HEK293 (cell line): ENCODE data around the gene NELL2.

ENCODE experiments used
- CTCF ChIA-PET: fragments of 350-600 bp; formaldehyde crosslinking; extraction: SDS; loops from one replicate; lab custom pipeline; 2021; ENCODE audit warnings: antibody characterized with exemption; lab: Yijun Ruan, JAX
- POLR2A ChIA-PET: fragments of 300-600 bp; formaldehyde crosslinking; extraction: SDS; loops from one replicate; lab custom pipeline; 2020; ENCODE audit warnings: antibody characterized with exemption, inconsistent platforms; lab: Yijun Ruan, JAX
- H3K27ac ChIP-seq: fragments of 200-500 bp; sonication (Bioruptor generic); 2 replicates; pipeline ENCODE4 v1.5.1; 2014; ENCODE audit warnings: low read depth, low read length, control low read depth, inconsistent platforms; ENCODE audit errors: extremely low read depth
- H3K36me3 ChIP-seq, 2 experiments: fragments of 200-500 bp in 1 of 2; sonication (Bioruptor generic) in 1 of 2; 1 replicate in 1 of 2; 2 replicates in 1 of 2; pipeline ENCODE4 v1.5.1; 2014 to 2017; ENCODE audit warnings: inconsistent platforms in 2 of 2, low read length in 2 of 2; ENCODE audit not compliant: control insufficient read depth in 2 of 2, insufficient read depth in 1 of 2
- H3K4me1 ChIP-seq: fragments of 200-500 bp; sonication (Bioruptor generic); 2 replicates; pipeline ENCODE4 v1.5.1; 2014; ENCODE audit warnings: mild to moderate bottlenecking, low read length, inconsistent platforms; ENCODE audit not compliant: control insufficient read depth, insufficient read depth
- H3K4me3 ChIP-seq: 2 replicates; pipeline ENCODE4 v1.5.1; 2011; ENCODE audit warnings: low read depth, mild to moderate bottlenecking, control low read depth, low read length, moderate library complexity
- H3K9me3 ChIP-seq: fragments of 200-500 bp; sonication (Bioruptor generic); 2 replicates; pipeline ENCODE4 v1.5.1; 2014; ENCODE audit warnings: low read depth, low read length, inconsistent platforms; ENCODE audit not compliant: control insufficient read depth, insufficient read depth
- GLI4 ChIP-seq: fragments of 450-650 bp; formaldehyde crosslinking; IDR thresholded peaks from 2 replicates; pipeline ENCODE4 v1.5.1; 2016; ENCODE audit warnings: missing biosample characterization, missing genetic modification characterization
- INSM2 ChIP-seq: fragments of 450-650 bp; formaldehyde crosslinking; IDR thresholded peaks from 2 replicates; pipeline ENCODE4 v1.5.1; 2016; ENCODE audit warnings: missing biosample characterization, missing genetic modification characterization
- KLF10 ChIP-seq: fragments of 450-650 bp; IDR thresholded peaks from 2 replicates; pipeline ENCODE4 v1.5.1; 2018; ENCODE audit warnings: missing biosample characterization, mild to moderate bottlenecking, missing genetic modification characterization
- SCRT2 ChIP-seq: fragments of 450-650 bp; formaldehyde crosslinking; IDR thresholded peaks from 2 replicates; pipeline ENCODE4 v1.5.1; 2016; ENCODE audit warnings: missing biosample characterization, missing genetic modification characterization
- SETDB1 ChIP-seq: IDR thresholded peaks from one replicate; pipeline ENCODE4 v1.6.1; 2017; ENCODE audit warnings: mild to moderate bottlenecking, low read length, moderate library complexity, mixed read lengths; ENCODE audit not compliant: insufficient read length
- ZBTB17 ChIP-seq: fragments of 450-650 bp; formaldehyde crosslinking; IDR thresholded peaks from 2 replicates; pipeline ENCODE4 v1.5.1; 2016; ENCODE audit warnings: missing biosample characterization, missing genetic modification characterization
- ZBTB21 ChIP-seq: fragments of 450-650 bp; formaldehyde crosslinking; IDR thresholded peaks from 2 replicates; pipeline ENCODE4 v1.5.1; 2017; ENCODE audit warnings: missing biosample characterization, missing genetic modification characterization
- ZNF148 ChIP-seq: fragments of 450-650 bp; formaldehyde crosslinking; IDR thresholded peaks from 2 replicates; pipeline ENCODE4 v1.5.0; 2017; ENCODE audit warnings: missing biosample characterization, missing genetic modification characterization, borderline replicate concordance
- ZNF202 ChIP-seq: fragments of 450-650 bp; formaldehyde crosslinking; IDR thresholded peaks from 2 replicates; pipeline ENCODE4 v1.5.1; 2016; ENCODE audit warnings: missing biosample characterization, missing genetic modification characterization, borderline replicate concordance
- ZNF221 ChIP-seq: fragments of 450-650 bp; formaldehyde crosslinking; IDR thresholded peaks from 2 replicates; pipeline ENCODE4 v1.5.1; 2017; ENCODE audit warnings: missing biosample characterization, missing genetic modification characterization, borderline replicate concordance
- ZNF280C ChIP-seq: fragments of 450-650 bp; formaldehyde crosslinking; IDR thresholded peaks from 2 replicates; pipeline ENCODE4 v1.5.1; 2016; ENCODE audit warnings: missing biosample characterization, missing genetic modification characterization
- ZNF280D ChIP-seq: fragments of 450-650 bp; formaldehyde crosslinking; IDR thresholded peaks from 2 replicates; pipeline ENCODE4 v1.5.1; 2016; ENCODE audit warnings: missing biosample characterization, missing genetic modification characterization
- ZNF37A ChIP-seq: fragments of 450-650 bp; IDR thresholded peaks from 2 replicates; pipeline ENCODE4 v1.5.1; 2018; ENCODE audit warnings: missing biosample characterization, missing genetic modification characterization
- ZNF433 ChIP-seq: fragments of 450-650 bp; formaldehyde crosslinking; IDR thresholded peaks from 2 replicates; pipeline ENCODE4 v1.5.1; 2016; ENCODE audit warnings: missing biosample characterization, missing genetic modification characterization, low read depth
- ZNF513 ChIP-seq: fragments of 450-650 bp; IDR thresholded peaks from 2 replicates; pipeline ENCODE4 v1.5.1; 2018; ENCODE audit warnings: missing biosample characterization, missing genetic modification characterization
- ZNF561 ChIP-seq: fragments of 450-650 bp; IDR thresholded peaks from 2 replicates; pipeline ENCODE4 v1.5.1; 2018; ENCODE audit warnings: missing biosample characterization, missing genetic modification characterization, borderline replicate concordance
- ZNF629 ChIP-seq: fragments of 450-650 bp; formaldehyde crosslinking; IDR thresholded peaks from 2 replicates; pipeline ENCODE4 v1.5.1; 2017; ENCODE audit warnings: missing biosample characterization, missing genetic modification characterization
- ZNF660 ChIP-seq: fragments of 450-650 bp; IDR thresholded peaks from 2 replicates; pipeline ENCODE4 v1.5.1; 2018; ENCODE audit warnings: missing biosample characterization, mild to moderate bottlenecking, missing genetic modification characterization
- ZNF701 ChIP-seq: fragments of 450-650 bp; formaldehyde crosslinking; IDR thresholded peaks from 2 replicates; pipeline ENCODE4 v1.5.1; 2016; ENCODE audit warnings: missing biosample characterization, missing genetic modification characterization
- TF ChIP-seq, protein P1 (sequence below): fragments of 450-650 bp; formaldehyde crosslinking; IDR thresholded peaks from 2 replicates; pipeline ENCODE4 v1.5.1; 2016; ENCODE audit warnings: missing biosample characterization, missing genetic modification characterization

The NELL2 gene

GRCh38 chr12:44570036-44570583 lies 306.0 kb downstream of the NELL2 start:
- Histone ChIP-seq H3K4me3 (no peak overlapping the region), H3K27ac (no peak overlapping the region), H3K36me3 (no peaks in the 10 kb centered on the region), H3K4me1 (no peaks in the 10 kb centered on the region), H3K9me3 (no peaks in the 10 kb centered on the region)
- TF ChIP-seq ZNF280D (tag by site-specific recombination) = no peak
- no peak for TF ChIP-seq ZNF513 (tag by site-specific recombination)
- TF ChIP-seq, protein P1, sequence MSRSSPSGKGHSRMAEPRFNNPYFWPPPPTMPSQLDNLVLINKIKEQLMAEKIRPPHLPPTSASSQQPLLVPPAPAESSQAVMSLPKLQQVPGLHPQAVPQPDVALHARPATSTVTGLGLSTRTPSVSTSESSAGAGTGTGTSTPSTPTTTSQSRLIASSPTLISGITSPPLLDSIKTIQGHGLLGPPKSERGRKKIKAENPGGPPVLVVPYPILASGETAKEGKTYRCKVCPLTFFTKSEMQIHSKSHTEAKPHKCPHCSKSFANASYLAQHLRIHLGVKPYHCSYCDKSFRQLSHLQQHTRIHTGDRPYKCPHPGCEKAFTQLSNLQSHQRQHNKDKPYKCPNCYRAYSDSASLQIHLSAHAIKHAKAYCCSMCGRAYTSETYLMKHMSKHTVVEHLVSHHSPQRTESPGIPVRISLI (tag by site-specific recombination) = no peak
- TF ChIP-seq ZNF37A (tag by site-specific recombination) = no peak
- no peak for TF ChIP-seq SCRT2
- no peak for TF ChIP-seq ZNF701 (tag by site-specific recombination)
- no peak for TF ChIP-seq ZBTB21 (tag by site-specific recombination)
- no peak for TF ChIP-seq ZNF629 (tag by site-specific recombination)
- TF ChIP-seq INSM2 (tag by site-specific recombination) = no peak
- no peak for TF ChIP-seq ZNF148 (tag by site-specific recombination)
- TF ChIP-seq ZNF660 (tag by site-specific recombination) = no peak
- no peak for TF ChIP-seq ZNF433 (tag by site-specific recombination)
- TF ChIP-seq ZNF561 = no peak
- no peak for TF ChIP-seq ZBTB17
- no peak for TF ChIP-seq ZNF280C
- TF ChIP-seq ZNF221 (tag by site-specific recombination) = no peak
- TF ChIP-seq SETDB1 = no peak
- TF ChIP-seq GLI4 (tag by site-specific recombination) = no peak
- no peak for TF ChIP-seq KLF10 (tag by site-specific recombination)
- no peak for TF ChIP-seq ZNF202 (tag by site-specific recombination)
- CTCF ChIA-PET = no interaction called here
- POLR2A ChIA-PET = no interaction called here
